ENCODE measurements around the gene DIAPH3. TPM values are rescaled to one million over a fixed set of nuclear protein-coding genes. Genes with fewer than 3 reads are reported as not detected.

DIAPH3 gene
- total RNA-seq, 3 donors from 2014 or later, result under 0.01 to 0.88 (median 0.64) TPM

GRCh38 chr13:60152114-60152513, 11.6 kb downstream of the DIAPH3 start:
- Histone ChIP-seq H3K4me3 (no peak overlapping the region), H3K27me3 (no peaks in the 10 kb centered on the region), H3K9me3 (no peaks in the 10 kb centered on the region), H3K27ac (no peak overlapping the region), H3K4me1 (no peaks in the 10 kb centered on the region), H3K36me3 (no peaks in the 10 kb centered on the region)
- intact Hi-C loops (cut with DNase I; ENCODE audit: low total_unique reads), result no loop called here
- no peak for DNase-seq (ENCODE audit: low spot score in 2 of 2)
- TF ChIP-seq, protein P1, sequence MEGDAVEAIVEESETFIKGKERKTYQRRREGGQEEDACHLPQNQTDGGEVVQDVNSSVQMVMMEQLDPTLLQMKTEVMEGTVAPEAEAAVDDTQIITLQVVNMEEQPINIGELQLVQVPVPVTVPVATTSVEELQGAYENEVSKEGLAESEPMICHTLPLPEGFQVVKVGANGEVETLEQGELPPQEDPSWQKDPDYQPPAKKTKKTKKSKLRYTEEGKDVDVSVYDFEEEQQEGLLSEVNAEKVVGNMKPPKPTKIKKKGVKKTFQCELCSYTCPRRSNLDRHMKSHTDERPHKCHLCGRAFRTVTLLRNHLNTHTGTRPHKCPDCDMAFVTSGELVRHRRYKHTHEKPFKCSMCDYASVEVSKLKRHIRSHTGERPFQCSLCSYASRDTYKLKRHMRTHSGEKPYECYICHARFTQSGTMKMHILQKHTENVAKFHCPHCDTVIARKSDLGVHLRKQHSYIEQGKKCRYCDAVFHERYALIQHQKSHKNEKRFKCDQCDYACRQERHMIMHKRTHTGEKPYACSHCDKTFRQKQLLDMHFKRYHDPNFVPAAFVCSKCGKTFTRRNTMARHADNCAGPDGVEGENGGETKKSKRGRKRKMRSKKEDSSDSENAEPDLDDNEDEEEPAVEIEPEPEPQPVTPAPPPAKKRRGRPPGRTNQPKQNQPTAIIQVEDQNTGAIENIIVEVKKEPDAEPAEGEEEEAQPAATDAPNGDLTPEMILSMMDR (IDR thresholded peaks at IDR 0.05), result no peak
- TF ChIP-seq POLR2AphosphoS5 (IDR thresholded peaks at IDR 0.05), result no peak
- no peak for TF ChIP-seq POLR2A (IDR thresholded peaks at IDR 0.05)

- H3K36me3 ChIP-seq, result no peaks in the 10 kb centered on the region
- no peaks in the 10 kb centered on the region for H3K4me1 ChIP-seq
- DNase-seq (ENCODE audit: low spot score in 2 of 2), result no peak
- TF ChIP-seq, protein P1 (IDR thresholded peaks at IDR 0.05), result no peak
- TF ChIP-seq POLR2A (IDR thresholded peaks at IDR 0.05), result no peak
- TF ChIP-seq POLR2AphosphoS5 (IDR thresholded peaks at IDR 0.05), result no peak
- no peaks in the 10 kb centered on the region for H3K9me3 ChIP-seq
- H3K4me3 ChIP-seq, result no peak overlapping the region
- H3K27me3 ChIP-seq, result no peaks in the 10 kb centered on the region
- intact Hi-C loops (cut with DNase I; ENCODE audit: low total_unique reads), result no loop called here
- H3K27ac ChIP-seq, result no peak overlapping the region
Observed at GRCh38 chr13:60150538-60150937, 13.2 kb downstream of the DIAPH3 start.

DNA sequence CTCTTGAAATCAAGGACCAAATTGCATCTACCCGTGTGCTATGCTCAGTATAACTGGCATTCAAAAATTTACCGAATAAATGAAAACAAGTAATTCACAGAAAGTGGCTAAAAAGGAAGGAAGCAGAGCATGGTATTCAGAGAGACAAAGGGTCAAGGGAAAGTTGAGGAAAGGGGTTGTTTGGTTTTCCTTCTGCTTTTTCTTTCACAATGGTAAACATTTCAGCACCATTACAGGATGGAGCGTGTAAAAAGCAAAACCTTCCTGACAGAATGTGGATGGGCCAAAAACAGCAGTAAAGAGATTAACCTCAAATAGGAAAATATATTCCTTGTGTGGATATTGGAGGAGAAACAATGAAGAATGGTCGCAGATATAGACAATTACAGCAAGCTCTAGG, 14.8 kb downstream of the DIAPH3 start:
- H3K27ac ChIP-seq, result no peak overlapping the region
- no peaks in the 10 kb centered on the region for H3K4me1 ChIP-seq
- no peak overlapping the region for H3K4me3 ChIP-seq
- H3K9me3 ChIP-seq, result no peaks in the 10 kb centered on the region
- intact Hi-C loops (cut with DNase I; ENCODE audit: low total_unique reads), result no loop called here
- H3K36me3 ChIP-seq, result no peaks in the 10 kb centered on the region
- no peak for TF ChIP-seq POLR2AphosphoS5 (IDR thresholded peaks at IDR 0.05)
- TF ChIP-seq, protein P1 (IDR thresholded peaks at IDR 0.05), result no peak
- no peak for TF ChIP-seq POLR2A (IDR thresholded peaks at IDR 0.05)
- no peaks in the 10 kb centered on the region for H3K27me3 ChIP-seq
- no peak for DNase-seq (ENCODE audit: low spot score in 2 of 2)

GRCh38 chr13:60147361-60147760, 16.4 kb downstream of the DIAPH3 start:
- no peak for TF ChIP-seq POLR2AphosphoS5 (IDR thresholded peaks at IDR 0.05)
- TF ChIP-seq POLR2A (IDR thresholded peaks at IDR 0.05), result no peak
- TF ChIP-seq, protein P1 (IDR thresholded peaks at IDR 0.05), result no peak
- intact Hi-C loops (cut with DNase I; ENCODE audit: low total_unique reads), result no loop called here
- Histone ChIP-seq H3K4me3 (no peak overlapping the region), H3K4me1 (no peaks in the 10 kb centered on the region), H3K9me3 (no peaks in the 10 kb centered on the region), H3K27me3 (no peaks in the 10 kb centered on the region), H3K27ac (no peak overlapping the region), H3K36me3 (no peaks in the 10 kb centered on the region)
- DNase-seq (ENCODE audit: low spot score in 2 of 2), result no peak

- intact Hi-C loops (cut with DNase I; ENCODE audit: low total_unique reads), result no loop called here
- H3K4me3 ChIP-seq, result no peak overlapping the region
- no peaks in the 10 kb centered on the region for H3K27me3 ChIP-seq
- no peaks in the 10 kb centered on the region for H3K4me1 ChIP-seq
- no peaks in the 10 kb centered on the region for H3K36me3 ChIP-seq
- TF ChIP-seq, protein P1 (IDR thresholded peaks at IDR 0.05), result no peak
- TF ChIP-seq POLR2AphosphoS5 (IDR thresholded peaks at IDR 0.05) (no peak), POLR2A (IDR thresholded peaks at IDR 0.05) (no peak)
- DNase-seq (ENCODE audit: low spot score in 2 of 2), result no peak
- no peak overlapping the region for H3K27ac ChIP-seq
- H3K9me3 ChIP-seq, result no peaks in the 10 kb centered on the region
Observed at GRCh38 chr13:60146471-60146870, 17.3 kb downstream of the DIAPH3 start.

Measured in breast epithelium (tissue), 4 donors.